RCC 7860 (cell line): ENCODE data around the gene SMAGP.
A peak's percentile ranks its signal among the peaks of the same experiment; 100 is the strongest.
"Not testable (repeated sequence)": the region's sequence is repeated elsewhere in the genome, so short reads cannot be mapped to it uniquely, and the experiment has no call there.

ENCODE experiments used
- DNase-seq: peaks from one replicate; pipeline ENCODE4 v3.0.0-alpha.2; 2015; ENCODE audit warnings: low spot score
- FAIRE-seq: peaks from 2 replicates; lab custom pipeline; 2012; peaks lifted over from hg19 to GRCh38; lab: Jason Lieb, UNC

Gene SMAGP

DNA sequence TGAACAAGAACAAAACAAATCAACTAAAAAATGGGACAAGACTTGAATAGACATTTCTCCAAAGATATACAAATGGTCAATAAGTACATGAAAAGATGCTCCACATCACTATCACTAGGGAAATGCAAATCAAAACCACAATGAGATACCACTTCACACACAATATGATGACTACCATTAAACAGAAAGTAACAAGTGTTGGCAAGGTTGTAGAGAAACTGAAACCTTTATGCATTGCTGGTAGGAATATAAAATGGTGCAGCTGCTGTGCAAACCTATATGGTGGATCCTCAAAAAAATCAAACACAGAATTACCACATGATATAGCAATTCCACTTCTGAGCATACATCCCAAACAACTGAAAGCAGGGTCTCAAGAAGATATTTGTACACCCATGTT is 5.2 kb downstream of the SMAGP start:
- FAIRE-seq (no peak), DNase-seq (no peak)

DNA sequence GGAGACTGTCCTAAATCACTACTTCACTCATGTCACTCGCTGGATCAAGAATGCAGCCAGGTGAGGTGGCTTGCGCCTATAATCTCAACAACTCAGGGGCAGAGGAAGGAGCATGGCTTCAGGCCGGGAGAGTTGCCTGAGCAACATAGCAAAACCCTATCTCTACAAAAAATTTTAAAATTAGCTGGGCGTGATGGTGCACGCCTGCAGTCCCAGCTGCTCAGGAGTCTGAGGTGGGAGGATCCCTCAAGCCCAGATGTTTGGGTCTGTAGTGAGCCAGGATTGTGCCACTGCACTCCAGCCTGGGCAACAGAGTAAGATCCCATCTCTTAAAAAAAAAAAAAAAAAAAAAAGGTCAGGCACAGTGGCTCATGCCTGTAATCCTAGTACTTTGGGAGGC is 5.9 kb downstream of the SMAGP start:
- no peak for FAIRE-seq
- DNase-seq: no peak

DNA sequence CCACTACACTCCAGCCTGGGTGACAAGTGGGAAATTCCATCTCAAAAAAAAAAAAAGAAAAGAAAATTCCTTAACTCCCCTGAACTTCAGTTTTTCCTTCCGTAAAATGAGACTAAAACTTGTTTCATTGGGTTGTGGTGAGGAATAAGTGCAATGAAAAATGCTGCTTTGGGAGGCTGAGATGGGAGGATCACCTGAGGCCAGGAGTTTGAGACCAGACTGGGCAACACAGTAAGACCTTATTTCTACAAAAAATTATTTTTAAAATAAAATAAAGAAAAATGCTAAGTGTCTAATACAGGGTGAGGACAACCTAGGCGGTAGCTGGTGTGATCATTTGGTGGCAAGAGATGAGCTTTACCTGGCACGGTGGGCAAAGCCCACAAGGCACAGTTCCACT is 6.9 kb downstream of the SMAGP start:
- FAIRE-seq: no peak
- DNase-seq: no peak

DNA sequence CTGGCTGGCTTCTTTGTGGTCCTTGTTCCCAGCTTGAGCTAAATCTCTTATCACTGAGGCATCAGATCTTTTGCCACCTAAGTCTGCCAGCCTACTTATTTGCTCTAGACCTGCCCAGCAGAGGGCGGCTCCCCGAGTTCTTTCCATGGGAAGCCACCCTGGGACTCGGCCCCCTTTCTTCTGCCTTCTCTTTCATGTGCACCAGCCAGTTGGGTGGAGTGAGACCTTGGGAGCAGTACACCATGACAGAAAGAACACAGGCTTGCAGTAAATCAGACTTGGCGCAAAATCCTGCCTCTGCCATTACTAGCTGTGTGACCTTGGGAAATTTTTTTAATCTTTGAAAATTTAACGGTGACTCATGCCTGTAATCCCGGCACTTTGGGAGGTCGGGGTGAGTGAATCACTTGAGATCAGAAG is 7.4 kb downstream of the SMAGP start:
- FAIRE-seq: no peak
- DNase-seq: peak; percentile 36

DNA sequence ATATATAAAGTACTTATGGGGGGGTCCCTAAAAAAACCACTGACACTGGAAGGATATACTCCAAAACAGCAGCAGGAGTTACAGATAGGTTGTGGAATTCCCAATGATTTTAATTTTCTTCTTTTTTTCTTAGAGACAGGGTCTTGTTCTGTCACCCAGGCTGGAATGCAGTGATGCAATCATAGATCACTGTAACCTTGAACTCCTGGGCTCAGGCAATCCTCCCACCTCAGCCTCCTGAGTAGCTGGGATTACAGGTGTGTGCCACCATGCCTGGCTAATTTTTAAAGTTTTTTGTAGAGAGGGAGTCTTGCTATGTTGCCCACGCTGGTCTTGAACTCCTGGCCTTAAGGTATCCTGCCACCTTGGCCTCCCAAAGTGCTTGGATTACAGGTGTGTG is 10.6 kb downstream of the SMAGP start:
- not testable (repeated sequence) for DNase-seq, FAIRE-seq

DNA sequence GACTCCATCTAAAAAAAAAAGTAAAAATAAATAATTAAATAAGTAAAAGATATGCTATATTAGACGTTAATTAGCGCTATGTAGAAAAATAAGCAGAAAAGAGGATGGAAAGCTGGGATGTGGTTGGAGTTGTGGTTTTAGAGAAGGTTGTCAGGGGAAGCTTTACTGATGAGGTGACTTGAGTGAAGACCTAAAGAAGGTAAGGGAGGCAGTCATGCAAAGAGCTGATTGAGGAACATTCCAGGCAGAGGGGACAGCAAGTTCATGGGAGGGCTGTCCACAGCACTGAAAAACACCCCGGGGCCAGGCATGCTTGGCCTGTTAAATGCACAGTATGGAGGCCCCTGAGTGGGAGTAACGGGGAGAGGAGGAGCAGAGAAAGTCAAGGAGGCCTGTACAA is 15.7 kb downstream of the SMAGP start:
- FAIRE-seq (no peak), DNase-seq (peak; percentile 55)

DNA sequence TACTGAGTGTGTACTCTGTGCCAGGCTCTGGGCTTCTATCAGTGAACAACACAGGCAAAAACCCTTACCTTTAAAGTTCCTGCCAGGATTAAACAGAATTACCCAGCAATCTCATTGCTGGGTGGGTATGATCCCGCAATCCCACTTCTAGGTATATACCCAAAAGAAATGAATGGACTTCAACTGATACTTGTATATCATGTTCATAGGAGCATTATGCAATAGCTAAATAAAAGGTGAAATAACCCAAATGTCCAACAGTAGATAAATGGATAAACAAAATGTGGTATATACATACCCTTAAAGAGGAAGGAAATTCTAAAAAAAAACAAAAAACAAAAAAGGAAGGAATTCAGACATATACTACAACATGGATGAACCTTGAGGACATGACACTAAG is 16.9 kb downstream of the SMAGP start:
- no peak for FAIRE-seq
- no peak for DNase-seq

DNA sequence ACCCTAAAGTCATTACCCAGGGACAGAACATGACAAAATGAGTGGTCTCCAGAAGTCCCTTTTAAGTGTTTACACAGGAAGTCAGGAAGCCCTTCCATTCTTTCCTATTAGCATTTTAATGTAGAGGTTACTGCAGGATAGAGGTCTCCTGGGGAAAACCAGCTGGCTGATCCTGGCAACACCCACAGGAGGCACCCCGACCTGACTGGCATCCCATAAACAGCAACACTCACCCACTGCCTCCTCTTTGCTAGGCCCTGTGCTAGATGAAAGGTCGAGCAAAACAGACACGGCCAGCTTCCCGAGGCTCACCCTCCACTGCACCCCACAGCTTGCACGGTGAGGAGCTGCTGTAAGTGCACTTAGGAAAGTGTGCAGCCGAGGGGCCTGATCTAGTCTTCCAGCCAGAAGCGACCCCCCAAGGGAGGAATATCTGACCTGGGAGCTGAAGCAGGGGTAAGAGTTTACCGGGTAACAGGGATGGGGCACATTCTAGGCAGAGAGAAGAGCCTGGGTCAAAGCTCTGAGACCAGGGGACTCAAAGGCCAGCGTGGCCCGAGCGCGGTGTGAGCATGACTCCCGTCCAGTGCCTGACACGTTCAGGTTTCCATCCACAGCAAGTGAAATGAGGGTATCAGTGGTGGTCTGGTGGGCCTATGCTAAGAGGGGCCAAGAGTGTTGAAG is 22.6 kb downstream of the SMAGP start:
- FAIRE-seq (no peak), DNase-seq (no peak)

DNA sequence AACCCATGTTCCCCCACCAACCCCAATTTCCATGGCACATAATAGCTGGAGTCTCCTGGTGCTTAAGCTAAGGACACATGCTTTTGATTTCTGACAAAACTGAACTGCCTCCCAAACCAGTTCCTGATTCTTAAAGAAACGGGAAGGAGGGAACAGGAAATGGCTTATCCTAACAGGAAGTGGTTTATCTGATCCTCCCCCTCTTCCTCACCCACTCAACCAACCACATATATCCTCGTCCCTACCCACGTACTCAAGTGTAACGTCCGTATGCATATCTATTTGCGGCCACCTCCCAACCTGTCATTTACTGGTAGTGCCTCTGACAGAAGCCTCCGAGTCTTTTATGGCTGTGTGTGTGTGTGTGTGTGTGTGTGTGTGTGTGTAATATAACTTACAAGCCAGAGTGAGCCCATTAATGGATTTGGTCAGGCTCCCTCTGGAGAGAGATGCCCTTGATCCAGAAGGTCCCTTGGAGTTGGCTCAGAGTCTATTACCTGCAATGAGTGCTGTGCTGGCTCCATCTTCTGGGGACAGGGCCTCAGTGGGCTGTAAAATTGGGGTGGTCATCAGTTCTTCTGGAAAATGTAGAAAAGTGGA is 23.9 kb downstream of the SMAGP start:
- FAIRE-seq (no peak), DNase-seq (peak; percentile 14)

DNA sequence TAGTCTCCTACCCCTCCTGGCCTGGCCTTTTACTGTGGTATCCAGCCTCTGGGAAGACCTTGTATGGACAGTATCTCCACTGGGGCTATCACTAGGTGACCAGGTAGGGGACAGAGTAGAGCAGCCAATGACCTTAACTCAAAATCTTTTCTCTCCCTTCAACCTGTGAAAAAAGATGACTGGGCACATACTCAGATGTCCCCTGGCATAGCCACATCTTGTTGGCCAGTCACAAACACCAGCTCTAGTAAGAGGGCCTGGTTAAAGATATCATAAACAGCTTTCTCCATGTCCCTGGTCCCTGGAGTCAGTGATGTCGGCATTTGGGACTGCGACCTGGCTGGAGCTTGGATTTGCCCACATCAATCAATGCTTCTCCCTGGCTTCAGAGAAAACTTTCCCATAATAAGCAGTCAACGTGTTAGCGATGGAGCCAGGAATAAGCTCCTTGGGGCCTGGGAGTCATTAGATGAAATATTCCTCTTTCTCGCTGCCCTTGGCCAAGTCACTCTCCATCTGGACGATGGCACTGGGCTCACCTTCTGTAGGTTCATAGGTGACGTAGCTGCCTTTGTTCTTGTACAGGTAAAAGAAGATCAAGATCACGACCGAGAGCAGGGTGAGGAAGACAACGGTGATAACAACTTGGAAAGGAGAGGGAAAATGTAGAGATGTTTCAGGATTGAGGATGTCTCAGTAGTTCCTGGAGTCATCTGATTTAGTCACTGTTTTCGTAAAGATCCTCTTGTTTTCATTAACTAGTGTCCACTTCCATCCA is 24.6 kb downstream of the SMAGP start:
- FAIRE-seq (no peak), DNase-seq (no peak)

DNA sequence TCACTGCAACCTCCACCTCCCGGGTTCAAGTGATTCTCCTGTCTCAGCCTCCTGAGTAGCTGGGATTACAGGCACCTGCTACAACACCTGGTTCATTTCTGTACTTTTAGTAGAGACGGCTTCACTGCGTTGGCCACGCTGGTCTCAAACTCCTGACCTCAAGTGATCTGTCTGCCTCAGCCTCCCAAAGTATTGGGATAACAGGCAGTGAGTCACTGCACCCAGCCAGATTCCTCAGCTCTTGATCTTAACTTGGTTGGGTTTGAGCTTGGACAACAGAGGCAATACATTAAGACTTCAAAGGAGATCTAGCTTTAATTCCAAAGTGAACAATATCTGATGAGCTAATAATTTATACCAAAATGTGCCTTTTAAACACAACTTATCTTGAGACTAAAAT is 25.9 kb downstream of the SMAGP start:
- FAIRE-seq (no peak), DNase-seq (no peak)

DNA sequence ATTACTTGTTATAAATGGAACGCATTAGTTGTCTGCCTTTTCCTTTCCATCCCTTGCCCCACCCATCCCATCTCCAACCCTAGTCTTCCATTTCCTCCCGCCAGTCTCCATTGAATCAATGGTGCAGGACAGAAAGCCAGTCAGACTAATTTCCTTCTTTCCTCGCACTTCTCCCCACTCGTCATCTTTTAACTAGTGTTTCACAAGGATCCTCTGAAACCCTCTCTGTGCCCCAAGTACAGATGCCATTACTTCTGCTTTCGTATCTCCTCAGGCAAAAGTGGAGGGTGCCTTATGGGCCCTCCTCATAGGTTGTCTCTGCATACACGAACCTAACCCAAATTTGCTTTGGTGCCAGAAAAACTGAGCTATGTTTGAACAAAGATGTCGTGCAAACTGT is 27.3 kb downstream of the SMAGP start:
- FAIRE-seq: no peak
- DNase-seq: no peak

DNA sequence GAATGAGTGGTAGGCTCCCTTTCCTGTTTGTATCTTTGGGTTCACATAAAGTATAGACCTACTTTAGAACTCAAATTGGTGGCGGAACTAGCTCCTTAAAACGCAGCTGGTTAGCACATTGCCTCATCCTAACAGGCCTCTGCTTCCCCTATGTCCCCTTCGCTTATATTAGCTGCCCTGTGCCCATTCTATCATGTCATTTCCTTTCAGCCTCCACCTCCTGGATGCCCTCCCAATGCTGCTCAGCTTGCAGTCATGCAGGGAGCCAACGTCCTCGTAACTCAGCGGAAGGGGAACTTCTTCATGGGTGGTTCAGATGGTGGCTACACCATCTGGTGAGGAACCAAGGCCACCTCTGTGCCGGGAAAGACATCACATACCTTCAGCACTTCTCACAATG is 28.1 kb downstream of the SMAGP start:
- FAIRE-seq: no peak
- no peak for DNase-seq

DNA sequence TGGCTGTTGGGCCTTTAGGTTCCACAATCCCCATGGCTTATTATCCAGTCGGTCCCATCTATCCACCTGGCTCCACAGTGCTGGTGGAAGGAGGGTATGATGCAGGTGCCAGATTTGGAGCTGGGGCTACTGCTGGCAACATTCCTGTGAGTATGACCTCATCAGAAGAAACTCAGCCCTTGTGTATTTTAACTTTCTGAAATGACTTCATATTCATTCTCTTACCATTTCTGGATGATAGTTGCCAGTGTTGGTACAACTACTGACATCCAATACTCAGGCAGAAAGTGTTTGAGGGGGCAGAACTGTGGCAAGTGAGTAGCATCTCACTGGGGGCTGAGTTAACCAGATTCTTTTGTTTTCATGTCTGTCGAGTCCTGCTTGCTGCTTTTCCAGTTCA is 29.2 kb downstream of the SMAGP start:
- DNase-seq (no peak), FAIRE-seq (no peak)

DNA sequence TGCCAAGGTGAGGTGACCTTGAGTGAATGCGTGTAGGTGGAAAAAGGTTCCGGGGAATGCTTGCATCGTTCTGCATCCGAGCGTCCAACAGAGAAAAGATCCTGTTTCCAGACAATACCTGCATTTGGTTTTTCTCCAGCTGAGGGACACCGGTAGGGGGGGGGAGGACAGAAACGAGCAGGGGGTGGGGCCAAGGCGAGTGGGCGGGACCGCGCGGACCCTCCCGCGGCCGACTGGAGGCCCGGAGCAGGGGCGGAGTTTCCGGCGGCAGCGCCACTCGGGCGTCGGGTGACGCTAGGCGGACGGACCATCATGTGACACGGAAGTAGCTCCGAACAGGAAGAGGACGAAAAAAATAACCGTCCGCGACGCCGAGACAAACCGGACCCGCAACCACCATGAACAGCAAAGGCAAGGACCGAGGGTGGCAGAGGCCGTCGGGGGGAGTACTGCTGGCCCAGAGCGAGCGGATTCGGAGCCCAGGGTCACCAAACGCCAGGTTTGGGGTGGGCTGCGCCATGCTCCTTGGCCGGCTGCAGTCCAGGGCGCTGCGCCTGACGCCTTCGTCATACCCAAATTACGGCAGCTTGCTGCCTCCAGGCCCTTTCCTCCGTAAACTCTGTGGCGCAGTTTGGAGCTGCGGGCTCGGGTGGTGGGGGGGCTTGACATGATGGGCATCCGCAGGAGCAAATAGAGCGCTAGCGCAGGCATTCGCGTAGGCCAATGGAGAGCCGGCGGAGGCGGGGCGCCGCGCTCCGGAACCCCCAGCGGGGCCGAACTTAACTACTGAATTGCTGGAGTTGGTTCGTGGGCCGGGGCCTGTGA is 31.5 kb downstream of the SMAGP start, which contains the start of gene DAZAP2:
Gene DAZAP2 (plus strand): TSS at position 317 of the 825 bp plus-strand sequence. CDS start 82 bp downstream, at position 399.
- DNase-seq (peak; percentile 82), FAIRE-seq (no peak)

DNA sequence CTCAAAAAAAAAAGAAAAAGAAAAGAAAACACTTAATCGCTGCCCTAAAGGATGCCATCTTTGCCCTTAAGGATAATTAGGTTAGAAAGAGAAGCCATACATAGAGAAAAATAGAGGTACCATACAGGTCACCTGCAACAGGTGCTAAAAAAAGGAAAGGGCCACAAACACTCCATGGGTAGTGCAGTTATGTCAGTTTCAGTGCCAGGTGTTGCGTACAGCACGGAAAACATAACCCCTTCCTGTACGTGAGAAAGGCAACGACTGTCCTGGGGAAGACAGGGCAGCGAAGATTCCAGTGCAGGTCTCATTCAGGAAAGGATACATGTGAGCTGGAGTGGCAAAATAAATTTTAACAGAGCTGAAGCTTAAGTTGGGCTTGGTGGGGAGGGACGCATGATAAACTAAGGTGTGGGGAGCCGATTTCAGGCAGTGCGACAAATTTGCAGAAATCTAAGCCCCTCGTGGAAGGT is 32.1 kb downstream of the SMAGP start:
- FAIRE-seq (no peak), DNase-seq (no peak)

DNA sequence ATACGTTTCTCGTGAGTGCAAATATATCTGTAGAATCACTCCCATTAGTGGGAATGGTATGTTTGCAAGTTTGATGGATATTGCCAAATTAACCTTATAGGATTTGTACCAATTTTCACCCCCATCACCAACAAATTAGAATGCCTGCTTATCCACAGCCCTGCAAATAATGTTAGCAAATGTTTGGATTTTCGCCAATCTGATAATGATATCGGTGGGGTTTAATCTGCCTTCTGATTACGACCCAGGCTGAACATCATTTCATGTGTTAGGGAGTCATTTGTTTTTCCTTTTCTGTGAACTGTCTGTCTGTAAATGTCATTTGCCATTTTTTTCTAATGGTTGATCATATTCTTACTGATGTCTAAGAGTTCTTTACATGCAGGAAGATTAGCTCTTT is 35.7 kb downstream of the SMAGP start:
- FAIRE-seq: no peak
- no peak for DNase-seq

DNA sequence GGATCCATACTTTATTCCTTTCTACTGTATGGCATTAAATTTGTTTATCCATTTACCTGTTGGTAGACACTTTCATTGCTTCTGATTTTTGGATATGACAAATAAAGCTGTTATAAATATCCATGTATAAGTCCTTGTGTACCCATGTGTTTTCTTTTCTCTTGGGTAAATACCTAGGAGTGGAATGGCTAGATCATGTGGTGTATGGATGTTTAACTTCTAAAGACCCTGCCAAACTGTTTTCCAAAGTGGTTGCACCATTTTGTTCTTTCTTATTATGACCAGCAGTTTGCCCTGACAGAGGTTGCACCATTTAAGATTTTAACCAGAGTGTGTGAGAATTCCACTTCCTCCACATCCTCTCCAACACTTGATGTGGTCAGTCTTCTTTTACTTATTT is 37.6 kb downstream of the SMAGP start:
- FAIRE-seq (no peak), DNase-seq (no peak)

DNA sequence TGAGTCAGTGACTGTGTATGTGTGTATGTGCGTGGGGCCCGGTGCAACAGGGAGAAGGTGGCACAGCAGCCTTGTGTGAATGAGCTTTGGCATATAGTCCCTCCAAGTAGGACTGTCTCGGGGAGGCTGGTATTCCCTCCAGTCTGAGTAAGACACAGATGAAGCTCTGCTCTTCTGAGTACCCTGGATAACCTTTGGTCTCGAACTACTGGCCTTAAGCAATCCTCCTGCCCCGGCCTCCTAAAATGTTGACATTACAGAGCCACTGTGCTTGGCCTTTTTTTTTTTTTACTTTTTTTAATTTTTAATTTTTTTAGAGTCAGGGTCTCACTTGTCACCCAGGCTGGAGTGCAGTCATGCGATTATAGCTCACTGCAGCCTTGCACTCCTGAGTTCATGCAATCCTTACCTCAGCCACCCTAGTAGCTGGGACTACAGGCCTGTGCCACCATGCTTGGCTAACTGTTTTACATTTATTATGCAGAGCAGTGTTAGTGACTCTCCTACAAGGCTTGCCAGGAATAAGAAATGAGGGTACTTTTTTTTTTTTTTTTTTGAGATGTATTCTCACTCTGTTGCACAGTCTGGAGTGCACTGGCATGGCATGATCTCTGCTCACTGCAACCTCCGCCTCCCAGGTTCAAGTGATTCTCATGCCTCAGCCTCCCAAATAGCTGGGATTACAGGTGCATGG is 41.0 kb downstream of the SMAGP start:
- FAIRE-seq (no peak), DNase-seq (no peak)

DNA sequence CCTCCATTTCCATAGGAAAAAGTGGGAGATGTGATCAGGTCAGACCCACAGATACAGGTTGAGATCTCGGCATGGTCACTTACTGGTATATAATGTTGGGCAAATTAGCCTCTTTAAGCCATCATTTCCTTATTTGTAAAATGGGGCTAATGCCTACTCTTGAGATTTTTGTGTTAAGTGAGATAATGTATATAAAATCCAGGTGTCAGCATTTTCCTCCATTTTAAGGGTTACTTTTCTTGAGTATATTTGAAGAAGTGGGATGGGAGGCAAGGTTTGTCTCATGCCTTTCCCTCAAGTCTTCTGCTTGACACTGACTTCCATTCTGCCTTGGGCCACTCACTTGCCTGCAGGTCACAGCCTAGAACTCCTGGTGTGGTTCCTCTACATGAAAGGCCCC is 42.3 kb downstream of the SMAGP start:
- no peak for DNase-seq
- FAIRE-seq: no peak
